ENCODE data around the gene HCFC1R1. TPM values are rescaled to one million over a fixed set of nuclear protein-coding genes. Genes with fewer than 3 reads are reported as not detected.

HCFC1R1 gene
- total RNA-seq, 4 donors from 2014 or later, result 41.8 to 124 (median 66.9) TPM

GRCh38 chr16:3012828-3013420, 10.8 kb downstream of the HCFC1R1 start, which contains the start of gene CLDN9:
CLDN9 (plus strand) TSS chr16:3012923; CDS start chr16:3013363, 440 bp downstream.
- Histone ChIP-seq H3K4me1 (no peaks in the 10 kb centered on the region), H3K9me3 (no peaks in the 10 kb centered on the region), H3K4me3 (no peak within 1 kb of the TSS), H3K27me3 (peaks cover 34 to 44% (median 36%) of the 10 kb centered on the region in 3 donors), H3K27ac (no peak within 1 kb of the TSS), H3K36me3 (no peaks in the 10 kb centered on the region)
- ATAC-seq (no peak), DNase-seq (no peak)
- in situ Hi-C loops (cut with MboI; ENCODE audit: low sequenced_read_pairs in 4 of 4) (no loop called here), intact Hi-C loops (cut with DNase I; ENCODE audit: low total_unique reads) (no loop called here)
- no peak for TF ChIP-seq CTCF (IDR thresholded peaks at IDR 0.05 in 4 of 5, conservative IDR thresholded peaks at IDR 0.05 in 1 of 5)
- TF ChIP-seq POLR2A (IDR thresholded peaks at IDR 0.05), result no peak

GRCh38 chr16:3012246-3012645, 11.5 kb downstream of the HCFC1R1 start:
- no peak for TF ChIP-seq POLR2A (IDR thresholded peaks at IDR 0.05)
- no peak for TF ChIP-seq CTCF (IDR thresholded peaks at IDR 0.05 in 4 of 5, conservative IDR thresholded peaks at IDR 0.05 in 1 of 5)
- Histone ChIP-seq H3K4me3 (no peak overlapping the region), H3K9me3 (no peaks in the 10 kb centered on the region), H3K27me3 (peaks cover 27 to 37% (median 32%) of the 10 kb centered on the region in 3 donors), H3K36me3 (peaks cover 0 to 2% of the 10 kb centered on the region in 2 donors), H3K4me1 (no peaks in the 10 kb centered on the region), H3K27ac (no peak overlapping the region)
- in situ Hi-C loops (cut with MboI; ENCODE audit: low sequenced_read_pairs in 4 of 4), result no loop called here
- intact Hi-C loops (cut with DNase I; ENCODE audit: low total_unique reads), result no loop called here
- ATAC-seq (no peak), DNase-seq (no peak)

- H3K4me1 ChIP-seq, result no peaks in the 10 kb centered on the region
- peaks cover 26 to 33% (median 32%) of the 10 kb centered on the region in 3 donors for H3K27me3 ChIP-seq
- ATAC-seq, result no peak
These were observed 13.2 kb downstream of the HCFC1R1 start for GRCh38 chr16:3010510-3010909.

GRCh38 chr16:3009568-3010390, 14.0 kb downstream of the HCFC1R1 start:
- TF ChIP-seq CTCF (IDR thresholded peaks at IDR 0.05 in 4 of 5, conservative IDR thresholded peaks at IDR 0.05 in 1 of 5) (no peak), POLR2A (IDR thresholded peaks at IDR 0.05) (no peak)
- H3K4me1 ChIP-seq, result peaks cover 4 to 5% of the 10 kb centered on the region in 2 donors
- H3K36me3 ChIP-seq, result peaks cover 0 to 12% of the 10 kb centered on the region in 2 donors
- no peaks in the 10 kb centered on the region for H3K9me3 ChIP-seq
- peaks cover 26 to 33% (median 32%) of the 10 kb centered on the region in 3 donors for H3K27me3 ChIP-seq
- H3K4me3 ChIP-seq, result no peak overlapping the region
- no peak for DNase-seq
- H3K27ac ChIP-seq, result no peak overlapping the region
- intact Hi-C loops (cut with DNase I; ENCODE audit: low total_unique reads), result no loop called here
- in situ Hi-C loops (cut with MboI; ENCODE audit: low sequenced_read_pairs in 4 of 4), result no loop called here
- no peak for ATAC-seq

More at GRCh38 chr16:3010510-3010909, 13.2 kb downstream of the HCFC1R1 start:
- intact Hi-C loops (cut with DNase I; ENCODE audit: low total_unique reads) (no loop called here), in situ Hi-C loops (cut with MboI; ENCODE audit: low sequenced_read_pairs in 4 of 4) (no loop called here)
- no peak for DNase-seq
- TF ChIP-seq CTCF (IDR thresholded peaks at IDR 0.05 in 4 of 5, conservative IDR thresholded peaks at IDR 0.05 in 1 of 5) (no peak), POLR2A (IDR thresholded peaks at IDR 0.05) (no peak)
- no peak overlapping the region for H3K4me3 ChIP-seq
- no peak overlapping the region for H3K27ac ChIP-seq
- H3K9me3 ChIP-seq, result no peaks in the 10 kb centered on the region
- peaks cover 0 to 12% of the 10 kb centered on the region in 2 donors for H3K36me3 ChIP-seq

Measured in gastrocnemius medialis (tissue), 4 donors.